IMR-90 (cell line): ENCODE results near the gene ZNF592.

Experiments used
- CEBPB ChIP-seq: IDR thresholded peaks from 2 replicates; pipeline ENCODE4 v1.6.1; 2012; ENCODE audit warnings: low read depth, low read length, improper control_type of control experiment
- MAZ ChIP-seq: IDR thresholded peaks from 2 replicates; pipeline ENCODE4 v1.6.1; 2012; ENCODE audit warnings: low read depth, mild to moderate bottlenecking, low read length, improper control_type of control experiment, moderate library complexity, borderline replicate concordance
- NFE2L2 ChIP-seq: fragments of 150-350 bp; IDR thresholded peaks from 2 replicates; pipeline ENCODE4 v1.6.1; 2016; ENCODE audit warnings: low read depth, mild to moderate bottlenecking, low read length
- POLR2A ChIP-seq: IDR thresholded peaks from 2 replicates; pipeline ENCODE4 v1.6.1; 2012; ENCODE audit warnings: mild to moderate bottlenecking, low read depth, low read length
- RAD21 ChIP-seq: IDR thresholded peaks from 2 replicates; pipeline ENCODE4 v1.6.1; 2012; ENCODE audit warnings: low read length, improper control_type of control experiment
- SMC3 ChIP-seq: fragments of 150-350 bp; IDR thresholded peaks from 2 replicates; pipeline ENCODE4 v1.6.1; 2016; ENCODE audit warnings: low read depth, mild to moderate bottlenecking, antibody characterized with exemption, low read length, moderate library complexity
- TF ChIP-seq, protein P1 (sequence below): conservative IDR thresholded peaks from 2 replicates; pipeline ENCODE4 v1.5.1; 2012; ENCODE audit warnings: mild to moderate bottlenecking, low read depth, low read length, improper control_type of control experiment
- TF ChIP-seq, protein P2 (sequence below): fragments of 150-350 bp; IDR thresholded peaks from 2 replicates; pipeline ENCODE4 v1.6.1; 2017; ENCODE audit warnings: mild to moderate bottlenecking, antibody characterized with exemption, low read length, low read depth

DNA sequence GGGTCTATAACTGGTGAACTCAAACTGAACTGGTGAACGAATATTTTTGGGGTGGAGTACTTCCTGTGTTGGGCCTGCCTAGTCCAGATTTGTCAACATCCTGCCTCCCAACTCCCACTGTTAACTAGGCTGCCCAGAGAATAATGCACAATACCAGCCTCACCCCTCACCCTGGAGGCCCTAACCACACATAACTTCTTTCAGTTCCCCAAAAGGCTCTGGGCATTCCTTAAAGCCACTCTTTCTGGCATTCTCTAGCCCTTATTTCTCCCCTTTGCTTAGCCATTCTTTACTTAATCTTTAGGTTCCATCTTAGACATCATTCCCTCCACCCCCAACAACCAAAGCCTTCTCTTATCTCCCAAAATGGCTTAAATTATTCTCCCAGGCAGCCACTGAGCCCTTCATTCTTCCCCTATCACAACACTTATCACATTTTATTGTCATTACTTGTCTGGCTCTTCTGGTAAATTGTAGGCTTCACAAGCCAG, 23.3 kb upstream of the ZNF592 start:
- TF ChIP-seq, protein P1, sequence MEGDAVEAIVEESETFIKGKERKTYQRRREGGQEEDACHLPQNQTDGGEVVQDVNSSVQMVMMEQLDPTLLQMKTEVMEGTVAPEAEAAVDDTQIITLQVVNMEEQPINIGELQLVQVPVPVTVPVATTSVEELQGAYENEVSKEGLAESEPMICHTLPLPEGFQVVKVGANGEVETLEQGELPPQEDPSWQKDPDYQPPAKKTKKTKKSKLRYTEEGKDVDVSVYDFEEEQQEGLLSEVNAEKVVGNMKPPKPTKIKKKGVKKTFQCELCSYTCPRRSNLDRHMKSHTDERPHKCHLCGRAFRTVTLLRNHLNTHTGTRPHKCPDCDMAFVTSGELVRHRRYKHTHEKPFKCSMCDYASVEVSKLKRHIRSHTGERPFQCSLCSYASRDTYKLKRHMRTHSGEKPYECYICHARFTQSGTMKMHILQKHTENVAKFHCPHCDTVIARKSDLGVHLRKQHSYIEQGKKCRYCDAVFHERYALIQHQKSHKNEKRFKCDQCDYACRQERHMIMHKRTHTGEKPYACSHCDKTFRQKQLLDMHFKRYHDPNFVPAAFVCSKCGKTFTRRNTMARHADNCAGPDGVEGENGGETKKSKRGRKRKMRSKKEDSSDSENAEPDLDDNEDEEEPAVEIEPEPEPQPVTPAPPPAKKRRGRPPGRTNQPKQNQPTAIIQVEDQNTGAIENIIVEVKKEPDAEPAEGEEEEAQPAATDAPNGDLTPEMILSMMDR = no peak
- TF ChIP-seq CEBPB = no peak
- no peak for TF ChIP-seq MAZ
- TF ChIP-seq POLR2A = no peak
- TF ChIP-seq, protein P2, sequence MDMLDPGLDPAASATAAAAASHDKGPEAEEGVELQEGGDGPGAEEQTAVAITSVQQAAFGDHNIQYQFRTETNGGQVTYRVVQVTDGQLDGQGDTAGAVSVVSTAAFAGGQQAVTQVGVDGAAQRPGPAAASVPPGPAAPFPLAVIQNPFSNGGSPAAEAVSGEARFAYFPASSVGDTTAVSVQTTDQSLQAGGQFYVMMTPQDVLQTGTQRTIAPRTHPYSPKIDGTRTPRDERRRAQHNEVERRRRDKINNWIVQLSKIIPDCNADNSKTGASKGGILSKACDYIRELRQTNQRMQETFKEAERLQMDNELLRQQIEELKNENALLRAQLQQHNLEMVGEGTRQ = no peak
- TF ChIP-seq NFE2L2 = no peak
- no peak for TF ChIP-seq SMC3
- no peak for TF ChIP-seq RAD21
